ENCODE results near the gene ALDOC.

DNA sequence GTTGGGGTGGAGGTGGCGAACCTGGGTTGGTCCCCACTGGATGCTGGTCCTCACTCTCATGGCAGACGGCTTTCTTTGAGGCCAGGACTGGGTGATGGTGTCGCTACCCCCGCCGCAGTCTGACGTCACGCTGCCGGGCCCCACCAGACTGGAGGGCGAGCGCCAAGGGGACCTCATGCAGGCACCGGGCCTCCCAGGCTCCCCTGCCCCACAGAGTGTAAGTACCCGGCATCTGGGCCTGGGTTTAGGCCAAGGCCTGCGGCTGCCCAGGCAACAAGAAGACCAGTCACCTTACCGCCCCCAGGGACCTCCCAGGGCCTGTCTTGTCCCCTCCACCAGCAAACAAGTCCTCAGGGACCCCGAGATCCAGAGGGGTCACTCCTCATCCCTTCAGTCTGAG lies 52.8 kb downstream of the ALDOC start:
- TF ChIP-seq, protein P1, sequence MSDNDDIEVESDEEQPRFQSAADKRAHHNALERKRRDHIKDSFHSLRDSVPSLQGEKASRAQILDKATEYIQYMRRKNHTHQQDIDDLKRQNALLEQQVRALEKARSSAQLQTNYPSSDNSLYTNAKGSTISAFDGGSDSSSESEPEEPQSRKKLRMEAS (IDR thresholded peaks at IDR 0.05; ENCODE audit: low read depth, low read length), result no peak
- TF ChIP-seq, protein P2, sequence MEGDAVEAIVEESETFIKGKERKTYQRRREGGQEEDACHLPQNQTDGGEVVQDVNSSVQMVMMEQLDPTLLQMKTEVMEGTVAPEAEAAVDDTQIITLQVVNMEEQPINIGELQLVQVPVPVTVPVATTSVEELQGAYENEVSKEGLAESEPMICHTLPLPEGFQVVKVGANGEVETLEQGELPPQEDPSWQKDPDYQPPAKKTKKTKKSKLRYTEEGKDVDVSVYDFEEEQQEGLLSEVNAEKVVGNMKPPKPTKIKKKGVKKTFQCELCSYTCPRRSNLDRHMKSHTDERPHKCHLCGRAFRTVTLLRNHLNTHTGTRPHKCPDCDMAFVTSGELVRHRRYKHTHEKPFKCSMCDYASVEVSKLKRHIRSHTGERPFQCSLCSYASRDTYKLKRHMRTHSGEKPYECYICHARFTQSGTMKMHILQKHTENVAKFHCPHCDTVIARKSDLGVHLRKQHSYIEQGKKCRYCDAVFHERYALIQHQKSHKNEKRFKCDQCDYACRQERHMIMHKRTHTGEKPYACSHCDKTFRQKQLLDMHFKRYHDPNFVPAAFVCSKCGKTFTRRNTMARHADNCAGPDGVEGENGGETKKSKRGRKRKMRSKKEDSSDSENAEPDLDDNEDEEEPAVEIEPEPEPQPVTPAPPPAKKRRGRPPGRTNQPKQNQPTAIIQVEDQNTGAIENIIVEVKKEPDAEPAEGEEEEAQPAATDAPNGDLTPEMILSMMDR (IDR thresholded peaks at IDR 0.05; ENCODE audit: low read depth, low read length), result no peak

All from NB4 (cell line).